ENCODE results near the gene KRT33B. TPM values are rescaled to one million over a fixed set of nuclear protein-coding genes. Genes with fewer than 3 reads are reported as not detected.

Gene KRT33B
- total and polyA plus RNA-seq, 10 of the 15 experiments (the other 5 are each of a cell fraction or from before 2014, with no cell fraction given), result not detected

- H3K27ac ChIP-seq (ENCODE audit: control insufficient read depth, insufficient read depth), result no peak overlapping the region
- RAD21 ChIA-PET (ENCODE audit: unreplicated experiment), result no interaction called here
- H4K20me1 ChIP-seq (ENCODE audit: control insufficient read depth, insufficient read depth), result no peaks in the 10 kb centered on the region
- SMC1A ChIA-PET (ENCODE audit: uncharacterized antibody, unreplicated experiment), result interaction anchor here (0.6 kb wide), 1 partner anchor 163 kb away, joined by 3 read pairs; no protein-coding TSS in a partner anchor
- CTCF ChIA-PET, result no interaction called here
- H3K9me3 ChIP-seq (replicated peaks; ENCODE audit: control insufficient read depth, insufficient read depth, low read length), result no peaks in the 10 kb centered on the region
- TF ChIP-seq NKRF (conservative IDR thresholded peaks at IDR 0.05), result no peak
- no peak for TF ChIP-seq DPF2 (IDR thresholded peaks at IDR 0.05)
- no peak for TF ChIP-seq ZBTB33 (IDR thresholded peaks at IDR 0.05)
- TF ChIP-seq CHD1 (IDR thresholded peaks at IDR 0.05; ENCODE audit: low read depth, low read length), result no peak
- no peak for TF ChIP-seq IRF3 (IDR thresholded peaks at IDR 0.05)
- no peak for TF ChIP-seq KAT2A (conservative IDR thresholded peaks at IDR 0.05; ENCODE audit: control insufficient read depth, low read depth, low read length)
- BruUV-seq (replicated peaks), result no TSS peak
- H3K4me1 ChIP-seq (ENCODE audit: control insufficient read depth, insufficient read depth, low read length), result no peaks in the 10 kb centered on the region
- POLR2A ChIA-PET, result no interaction called here
- in situ Hi-C loops (cut with MboI) (no loop called here), intact Hi-C loops (cut with micrococcal nuclease; ENCODE audit: unreplicated experiment) (no loop called here)
- H2AFZ ChIP-seq (ENCODE audit: control insufficient read depth, low read depth, low read length), result no peak overlapping the region
- FAIRE-seq (no peak), DNase-seq (ENCODE audit: low read depth, low spot score) (no peak), ATAC-seq (no peak)
- no peaks in the 10 kb centered on the region for H3K36me3 ChIP-seq (ENCODE audit: control insufficient read depth in 2 of 2, insufficient read depth in 2 of 2, low read length in 1 of 2)
- H3K4me3 ChIP-seq, result no peak overlapping the region
- peaks cover 0 to 6% of the 10 kb centered on the region in 2 experiments; a peak in 2 of 4 replicates for H3K27me3 ChIP-seq (replicated peaks in 1 of 2; ENCODE audit: control insufficient read depth in 2 of 2, insufficient read depth in 2 of 2, low read length in 1 of 2)
- 60% methylated on average over 7 of the region's 7 CpGs for WGBS (ENCODE audit: insufficient coverage, insufficient replicate concordance, low lambda C conversion rate, missing lambda C conversion rate)
- no peak overlapping the region for H3K4me2 ChIP-seq (ENCODE audit: control insufficient read depth, insufficient read depth)
- H3K79me2 ChIP-seq (ENCODE audit: control insufficient read depth, insufficient read depth, low read length), result no peaks in the 10 kb centered on the region
- H3K9ac ChIP-seq (ENCODE audit: control insufficient read depth, insufficient read depth, low read length), result no peak overlapping the region
These were observed 26.7 kb upstream of the KRT33B start for GRCh38 chr17:41396340-41396739.

Data from GM12878 (cell line).